ENCODE data around the gene TOR3A. TPM values are rescaled to one million over a fixed set of nuclear protein-coding genes. Genes with fewer than 3 reads are reported as not detected.
A peak's percentile ranks its signal among the peaks of the same experiment; 100 is the strongest.

TOR3A gene
- total and polyA plus RNA-seq, 2 of the 13 experiments (the other 11 are each of a cell fraction or from before 2014, with no cell fraction given), result 14.7 to 28.4 TPM

DNA sequence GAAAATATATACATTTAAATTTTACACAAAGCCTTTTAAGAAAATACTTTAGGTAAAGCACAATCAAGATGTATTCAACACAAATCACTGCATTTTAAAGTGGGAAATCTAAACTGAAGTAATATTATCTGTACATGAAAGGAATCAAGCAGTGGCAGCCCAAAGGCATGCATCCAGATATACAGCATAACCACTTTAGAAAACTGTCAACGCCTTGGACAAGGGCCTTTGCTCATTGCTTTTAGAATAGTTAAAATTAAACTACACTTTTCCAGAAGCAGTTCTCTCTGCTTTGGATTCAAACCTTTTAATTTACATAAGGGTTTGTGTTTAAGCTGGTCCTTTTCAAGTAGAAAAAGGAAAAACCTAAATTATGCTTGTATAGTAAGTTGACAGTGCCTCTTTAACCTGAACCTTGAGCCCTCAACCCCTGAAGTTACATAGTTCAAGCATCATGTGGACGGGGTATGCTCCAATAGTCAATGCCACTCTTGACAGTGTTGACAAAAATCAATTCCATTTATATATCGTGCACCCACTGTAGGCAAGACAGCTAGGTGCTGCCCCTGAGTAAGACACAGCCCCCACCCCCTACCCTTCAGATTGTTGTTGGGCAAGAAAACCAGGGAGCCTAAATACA, 22.9 kb downstream of the TOR3A start (continued):
- no peak for TF ChIP-seq HOXA5 (CRISPR knock-in tag; IDR thresholded peaks at IDR 0.05)
- TF ChIP-seq, protein P1, sequence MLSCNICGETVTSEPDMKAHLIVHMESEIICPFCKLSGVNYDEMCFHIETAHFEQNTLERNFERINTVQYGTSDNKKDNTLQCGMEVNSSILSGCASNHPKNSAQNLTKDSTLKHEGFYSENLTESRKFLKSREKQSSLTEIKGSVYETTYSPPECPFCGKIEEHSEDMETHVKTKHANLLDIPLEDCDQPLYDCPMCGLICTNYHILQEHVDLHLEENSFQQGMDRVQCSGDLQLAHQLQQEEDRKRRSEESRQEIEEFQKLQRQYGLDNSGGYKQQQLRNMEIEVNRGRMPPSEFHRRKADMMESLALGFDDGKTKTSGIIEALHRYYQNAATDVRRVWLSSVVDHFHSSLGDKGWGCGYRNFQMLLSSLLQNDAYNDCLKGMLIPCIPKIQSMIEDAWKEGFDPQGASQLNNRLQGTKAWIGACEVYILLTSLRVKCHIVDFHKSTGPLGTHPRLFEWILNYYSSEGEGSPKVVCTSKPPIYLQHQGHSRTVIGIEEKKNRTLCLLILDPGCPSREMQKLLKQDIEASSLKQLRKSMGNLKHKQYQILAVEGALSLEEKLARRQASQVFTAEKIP (CRISPR knock-in tag; IDR thresholded peaks at IDR 0.05; ENCODE audit: borderline replicate concordance), result no peak
- TF ChIP-seq HOMEZ (CRISPR knock-in tag; IDR thresholded peaks at IDR 0.05; ENCODE audit: low read depth), result peak; percentile 84; the same call in 1 of the 2 replicates
- TF ChIP-seq ZNF512B (CRISPR knock-in tag; IDR thresholded peaks at IDR 0.05; ENCODE audit: borderline replicate concordance), result no peak
- TF ChIP-seq MTA3 (CRISPR knock-in tag; IDR thresholded peaks at IDR 0.05), result no peak
- TF ChIP-seq JUND (CRISPR knock-in tag; IDR thresholded peaks at IDR 0.05), result 0 out of 2 replicates have a peak, but pooled peaks have one; percentile 22
- no peak for TF ChIP-seq STAT5B (CRISPR knock-in tag; IDR thresholded peaks at IDR 0.05)
- TF ChIP-seq ATF4 (CRISPR knock-in tag; IDR thresholded peaks at IDR 0.05), result no peak; a peak in 1 of 4 replicates
- TF ChIP-seq KDM3A (CRISPR knock-in tag; IDR thresholded peaks at IDR 0.05; ENCODE audit: low read depth), result 0 out of 2 replicates have a peak, but pooled peaks have one; percentile 39
- peak; percentile 32; the same call in 1 of the 2 replicates for TF ChIP-seq YEATS2 (CRISPR knock-in tag; IDR thresholded peaks at IDR 0.05; ENCODE audit: borderline replicate concordance)
- TF ChIP-seq, protein P2, sequence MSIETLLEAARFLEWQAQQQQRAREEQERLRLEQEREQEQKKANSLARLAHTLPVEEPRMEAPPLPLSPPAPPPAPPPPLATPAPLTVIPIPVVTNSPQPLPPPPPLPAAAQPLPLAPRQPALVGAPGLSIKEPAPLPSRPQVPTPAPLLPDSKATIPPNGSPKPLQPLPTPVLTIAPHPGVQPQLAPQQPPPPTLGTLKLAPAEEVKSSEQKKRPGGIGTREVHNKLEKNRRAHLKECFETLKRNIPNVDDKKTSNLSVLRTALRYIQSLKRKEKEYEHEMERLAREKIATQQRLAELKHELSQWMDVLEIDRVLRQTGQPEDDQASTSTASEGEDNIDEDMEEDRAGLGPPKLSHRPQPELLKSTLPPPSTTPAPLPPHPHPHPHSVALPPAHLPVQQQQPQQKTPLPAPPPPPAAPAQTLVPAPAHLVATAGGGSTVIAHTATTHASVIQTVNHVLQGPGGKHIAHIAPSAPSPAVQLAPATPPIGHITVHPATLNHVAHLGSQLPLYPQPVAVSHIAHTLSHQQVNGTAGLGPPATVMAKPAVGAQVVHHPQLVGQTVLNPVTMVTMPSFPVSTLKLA (IDR thresholded peaks at IDR 0.05), result peak; percentile 12; the same call in 1 of the 2 replicates
- TF ChIP-seq ZNF563 (CRISPR knock-in tag; IDR thresholded peaks at IDR 0.05), result no peak
- TF ChIP-seq MAZ (IDR thresholded peaks at IDR 0.05; ENCODE audit: borderline replicate concordance, low read depth, low read length), result no peak
- TF ChIP-seq MAZ (CRISPR knock-in tag; IDR thresholded peaks at IDR 0.05; ENCODE audit: low read depth), result no peak
- TF ChIP-seq PPARG (CRISPR knock-in tag; conservative IDR thresholded peaks at IDR 0.05), result peak; percentile 82
- no peak for TF ChIP-seq ZNF44 (CRISPR knock-in tag; IDR thresholded peaks at IDR 0.05)
- no peak for TF ChIP-seq KDM2A (CRISPR knock-in tag; IDR thresholded peaks at IDR 0.05; ENCODE audit: borderline replicate concordance, low read depth)
- no peak for TF ChIP-seq CC2D1A (CRISPR knock-in tag; IDR thresholded peaks at IDR 0.05)
- TF ChIP-seq ZNF33A (CRISPR knock-in tag; IDR thresholded peaks at IDR 0.05; ENCODE audit: borderline replicate concordance), result peak; percentile 70; the same call in 1 of the 2 replicates

Measured in HepG2 (cell line).